Activated naive CD8-positive, alpha-beta T cell treated with anti-CD3 and anti-CD28 coated beads for 36 hours (primary cell): Measurements from ENCODE around the gene SLC9A1. TPM values are rescaled to one million over a fixed set of nuclear protein-coding genes. Genes with fewer than 3 reads are reported as not detected.

Source experiments
- DNase-seq: peaks from one replicate; pipeline ENCODE4 v3.0.0; 2021
- H3K27ac Mint-ChIP-seq: one replicate; pipeline ENCODE4 v1.8.0; 2022; ENCODE audit warnings: mild to moderate bottlenecking, moderate library complexity, mixed read lengths
- H3K27me3 Mint-ChIP-seq: one replicate; pipeline ENCODE4 v1.8.0; 2022; ENCODE audit warnings: mild to moderate bottlenecking, mixed read lengths
- H3K36me3 Mint-ChIP-seq: one replicate; pipeline ENCODE4 v1.8.0; 2021; ENCODE audit warnings: mild to moderate bottlenecking, mixed read lengths
- H3K4me1 Mint-ChIP-seq: one replicate; pipeline ENCODE4 v1.8.0; 2021; ENCODE audit warnings: mixed read lengths
- H3K4me3 Mint-ChIP-seq: one replicate; pipeline ENCODE4 v1.8.0; 2022; ENCODE audit warnings: mild to moderate bottlenecking, moderate library complexity, mixed read lengths
- H3K9me3 Mint-ChIP-seq: one replicate; pipeline ENCODE4 v1.8.0; 2022; ENCODE audit warnings: mixed read lengths
- total RNA-seq, 2 experiments: library from RNA; stranded (reverse); gene quantifications; one replicate each; pipeline ENCODE4 v1.2.3, GENCODE V29; 2021

Gene SLC9A1
- total RNA-seq, 2 experiments from 2014 or later: 19.8 to 22.4 TPM

DNA sequence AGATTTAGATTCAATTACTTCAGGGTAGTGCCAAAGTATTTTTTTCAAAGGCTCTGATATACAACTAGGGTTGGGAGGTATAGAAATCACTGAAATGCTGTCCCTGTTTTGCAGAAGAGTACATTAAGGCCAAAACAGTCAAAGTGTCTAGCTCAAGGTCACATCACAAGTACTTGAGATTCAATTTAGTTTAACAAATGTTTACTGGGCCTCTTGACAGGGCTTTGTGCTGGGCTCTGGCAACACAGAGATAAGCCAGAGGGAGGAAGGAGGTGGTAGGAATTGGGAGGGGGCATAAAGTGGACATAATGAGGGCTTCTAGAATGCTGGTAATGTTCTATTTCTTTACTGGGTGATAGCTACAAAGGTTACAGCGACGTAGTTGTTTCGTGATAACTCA lies 2.3 kb upstream of the SLC9A1 start:
- DNase-seq: no peak
- H3K4me3 Mint-ChIP-seq: no peak overlapping the region
- H3K36me3 Mint-ChIP-seq: peaks cover 5% of the 10 kb centered on the region
- no peaks in the 10 kb centered on the region for H3K27me3 Mint-ChIP-seq
- H3K4me1 Mint-ChIP-seq: peaks cover 33% of the 10 kb centered on the region
- H3K9me3 Mint-ChIP-seq: no peaks in the 10 kb centered on the region
- H3K27ac Mint-ChIP-seq: no peak overlapping the region

- H3K9me3 Mint-ChIP-seq: no peaks in the 10 kb centered on the region
- peak overlapping the region; percentile 85 for H3K27ac Mint-ChIP-seq
- DNase-seq: no peak
- H3K4me3 Mint-ChIP-seq: peak overlapping the region; percentile 94
- peaks cover 50% of the 10 kb centered on the region for H3K4me1 Mint-ChIP-seq
- peaks cover 9% of the 10 kb centered on the region for H3K36me3 Mint-ChIP-seq
- H3K27me3 Mint-ChIP-seq: no peaks in the 10 kb centered on the region
These were observed 395 bp downstream of the SLC9A1 start for GRCh38 chr1:27154469-27154990.

DNA sequence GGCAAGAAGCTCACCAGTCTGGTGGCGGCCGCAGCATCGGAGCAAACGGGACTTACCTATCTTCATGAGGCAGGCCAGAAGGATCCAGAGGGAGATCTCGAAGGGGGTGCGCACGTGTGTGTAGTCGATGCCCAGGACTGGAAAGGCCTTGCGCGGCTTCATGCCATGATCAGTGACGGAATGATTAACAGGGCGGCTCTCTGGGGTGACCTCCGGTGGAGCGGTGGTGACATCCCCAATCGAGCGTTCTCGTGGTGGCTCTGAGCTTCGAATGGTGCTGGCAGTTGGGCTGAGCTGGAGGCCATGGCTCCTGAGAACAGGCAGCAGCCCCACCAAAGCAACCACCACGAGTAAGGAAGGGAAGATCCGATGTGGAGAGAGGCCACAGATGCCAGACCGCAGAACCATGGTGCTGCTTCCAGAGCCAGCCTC lies 982 bp downstream of the SLC9A1 start:
- no peak for DNase-seq
- Mint-ChIP-seq H3K4me3 (peak overlapping the region; percentile 94), H3K27ac (peak overlapping the region; percentile 85), H3K36me3 (peaks cover 9% of the 10 kb centered on the region), H3K27me3 (no peaks in the 10 kb centered on the region), H3K4me1 (peaks cover 56% of the 10 kb centered on the region), H3K9me3 (no peaks in the 10 kb centered on the region)

DNA sequence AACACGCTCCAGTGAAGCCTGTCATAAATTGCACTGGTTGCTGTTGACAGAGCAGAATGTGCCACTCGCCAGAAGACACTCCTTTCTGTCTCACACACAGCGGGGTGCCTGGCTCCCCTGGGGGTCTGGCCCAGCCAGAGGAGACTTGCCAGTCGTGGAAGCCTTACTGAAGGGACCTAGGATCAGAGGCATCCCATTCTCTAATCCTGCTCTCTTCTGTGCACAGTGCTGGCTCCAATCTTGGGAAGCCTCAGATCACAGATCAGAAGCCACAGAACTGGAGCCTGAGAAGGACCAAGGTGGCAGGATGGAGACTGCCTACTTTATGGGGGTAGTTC lies 1.4 kb downstream of the SLC9A1 start:
- H3K4me3 Mint-ChIP-seq: peak overlapping the region; percentile 94
- no peak for DNase-seq
- H3K4me1 Mint-ChIP-seq: peaks cover 59% of the 10 kb centered on the region
- H3K27ac Mint-ChIP-seq: peak overlapping the region; percentile 85
- H3K9me3 Mint-ChIP-seq: no peaks in the 10 kb centered on the region
- no peaks in the 10 kb centered on the region for H3K27me3 Mint-ChIP-seq
- H3K36me3 Mint-ChIP-seq: peaks cover 9% of the 10 kb centered on the region

DNA sequence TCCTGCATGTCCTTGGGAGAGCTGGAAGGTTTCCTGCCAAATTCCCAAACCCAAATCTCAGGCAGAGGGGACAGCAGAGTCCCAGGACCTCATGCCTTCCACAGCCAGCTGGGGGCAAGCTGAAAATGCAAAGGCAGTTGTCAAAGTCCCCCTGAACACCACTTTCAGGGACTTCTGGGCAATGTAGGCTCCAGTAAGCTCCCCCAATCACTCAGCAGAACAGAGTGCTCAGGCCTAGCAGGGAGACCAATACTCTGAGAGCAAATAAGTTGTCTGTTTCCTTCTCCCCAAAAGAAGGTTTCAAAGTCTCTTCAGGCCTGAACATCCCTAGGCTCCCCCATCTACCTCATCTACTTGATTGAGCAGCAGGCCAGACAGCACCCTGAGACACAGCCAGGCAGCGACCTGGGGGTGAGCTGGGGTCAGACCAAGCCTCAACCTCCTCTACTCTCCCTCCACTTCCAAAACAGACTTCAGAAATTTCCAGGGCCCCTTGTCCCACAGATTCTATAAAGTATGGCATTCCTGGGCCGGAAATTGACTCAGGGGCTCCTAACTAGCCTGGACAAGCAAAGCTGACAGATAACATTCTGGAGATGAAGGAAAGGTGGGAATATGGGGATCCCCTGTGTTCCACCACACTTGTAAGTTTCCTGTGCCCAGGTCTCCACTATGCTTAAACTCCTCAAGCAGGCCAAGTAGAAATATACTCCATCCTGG lies 1.9 kb downstream of the SLC9A1 start:
- peaks cover 9% of the 10 kb centered on the region for H3K36me3 Mint-ChIP-seq
- peak overlapping the region; percentile 85 for H3K27ac Mint-ChIP-seq
- H3K27me3 Mint-ChIP-seq: no peaks in the 10 kb centered on the region
- DNase-seq: no peak
- H3K4me1 Mint-ChIP-seq: peaks cover 64% of the 10 kb centered on the region
- H3K9me3 Mint-ChIP-seq: no peaks in the 10 kb centered on the region
- peak overlapping the region; percentile 94 for H3K4me3 Mint-ChIP-seq

DNA sequence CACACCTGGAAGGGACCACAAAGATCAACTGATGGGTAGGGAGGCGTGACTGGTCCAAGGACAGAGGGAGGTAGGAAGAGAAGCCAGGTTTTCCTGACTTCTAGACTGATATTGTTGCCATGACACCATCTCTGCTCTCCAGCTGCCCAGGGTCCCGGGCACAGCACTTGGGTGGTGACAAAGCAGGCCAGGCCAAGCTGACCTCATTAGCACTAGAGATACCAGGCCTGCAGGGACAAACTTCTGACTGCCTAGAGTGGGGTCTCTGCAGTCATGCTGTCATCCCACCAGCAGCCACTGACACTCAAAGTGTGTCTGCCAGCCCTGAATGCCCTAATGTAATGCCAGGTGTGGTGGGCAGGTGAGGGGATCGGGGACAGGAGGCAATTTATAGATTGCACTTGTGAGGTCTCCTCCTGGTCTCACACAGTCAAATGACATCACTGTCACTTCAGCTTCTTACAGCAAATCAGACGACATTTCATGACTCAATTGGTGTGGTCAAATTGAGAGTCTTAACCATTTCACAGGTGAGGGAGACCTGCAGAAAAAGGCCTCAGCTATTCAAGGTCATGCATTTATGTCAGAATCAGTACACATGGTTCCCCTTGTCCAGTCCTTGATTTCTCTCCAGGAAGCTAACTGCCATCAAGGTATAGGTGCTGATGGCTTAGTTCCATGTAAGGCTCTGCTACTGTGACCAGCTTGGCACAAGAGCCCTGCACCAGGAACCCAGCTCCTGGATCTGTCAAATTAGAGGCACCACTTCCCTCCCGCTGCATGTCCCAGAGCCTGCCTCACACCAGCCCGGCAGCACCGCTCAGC lies 2.7 kb downstream of the SLC9A1 start:
- H3K4me1 Mint-ChIP-seq: peaks cover 65% of the 10 kb centered on the region
- peak overlapping the region; percentile 94 for H3K4me3 Mint-ChIP-seq
- H3K27me3 Mint-ChIP-seq: no peaks in the 10 kb centered on the region
- no peaks in the 10 kb centered on the region for H3K9me3 Mint-ChIP-seq
- H3K27ac Mint-ChIP-seq: peak overlapping the region; percentile 85
- DNase-seq: no peak
- H3K36me3 Mint-ChIP-seq: peaks cover 9% of the 10 kb centered on the region

GRCh38 chr1:27150641-27151040 lies 4.3 kb downstream of the SLC9A1 start:
- no peaks in the 10 kb centered on the region for H3K9me3 Mint-ChIP-seq
- H3K27me3 Mint-ChIP-seq: no peaks in the 10 kb centered on the region
- H3K4me3 Mint-ChIP-seq: no peak overlapping the region
- peaks cover 64% of the 10 kb centered on the region for H3K4me1 Mint-ChIP-seq
- H3K36me3 Mint-ChIP-seq: peaks cover 10% of the 10 kb centered on the region
- no peak overlapping the region for H3K27ac Mint-ChIP-seq
- DNase-seq: no peak

GRCh38 chr1:27150183-27150582 lies 4.7 kb downstream of the SLC9A1 start:
- Mint-ChIP-seq H3K4me1 (peaks cover 60% of the 10 kb centered on the region), H3K4me3 (no peak overlapping the region), H3K27ac (no peak overlapping the region)

GRCh38 chr1:27149762-27150113 lies 5.2 kb downstream of the SLC9A1 start:
- Mint-ChIP-seq H3K4me3 (no peak overlapping the region), H3K4me1 (peaks cover 60% of the 10 kb centered on the region)

More at GRCh38 chr1:27150183-27150582, 4.7 kb downstream of the SLC9A1 start:
- Mint-ChIP-seq H3K36me3 (peaks cover 13% of the 10 kb centered on the region), H3K27me3 (no peaks in the 10 kb centered on the region), H3K9me3 (no peaks in the 10 kb centered on the region)
- DNase-seq: no peak

DNA sequence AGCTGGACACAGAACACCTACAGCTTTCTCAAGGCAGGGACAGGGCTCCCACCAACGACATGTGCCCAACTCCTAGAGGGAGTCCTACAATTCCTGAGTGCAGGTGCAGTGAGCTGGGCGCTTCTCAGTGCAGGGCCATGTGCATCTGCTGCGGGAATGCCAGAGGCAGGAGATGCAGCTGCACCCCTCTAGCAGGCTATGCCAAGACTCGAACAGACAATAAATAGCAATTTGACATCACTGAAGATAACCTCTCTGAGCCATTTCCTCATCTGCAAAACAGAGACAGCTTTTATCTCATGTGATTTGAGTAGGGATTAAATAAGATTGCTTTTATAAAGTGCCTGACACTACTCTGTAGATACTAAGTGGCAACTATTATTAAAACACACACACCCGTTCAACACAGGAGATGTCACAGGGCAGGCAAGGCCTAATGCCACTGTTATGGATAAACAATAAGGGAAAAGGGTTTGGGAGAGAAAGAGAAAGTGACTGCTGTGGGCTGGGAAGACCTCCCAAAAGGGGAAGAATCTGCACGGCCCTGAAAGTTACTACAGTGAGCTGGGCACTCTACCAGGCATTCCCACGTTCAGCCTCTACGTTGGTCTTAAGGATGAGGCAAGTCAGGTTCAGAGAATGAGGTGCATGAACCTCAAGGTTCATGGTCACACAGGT lies 5.7 kb downstream of the SLC9A1 start:
- Mint-ChIP-seq H3K4me1 (peaks cover 57% of the 10 kb centered on the region), H3K4me3 (no peak overlapping the region), H3K27me3 (no peaks in the 10 kb centered on the region), H3K36me3 (peaks cover 15% of the 10 kb centered on the region), H3K9me3 (no peaks in the 10 kb centered on the region), H3K27ac (no peak overlapping the region)
- DNase-seq: no peak

More at GRCh38 chr1:27149762-27150113, 5.2 kb downstream of the SLC9A1 start:
- no peak overlapping the region for H3K27ac Mint-ChIP-seq
- H3K36me3 Mint-ChIP-seq: peaks cover 15% of the 10 kb centered on the region
- H3K9me3 Mint-ChIP-seq: no peaks in the 10 kb centered on the region
- no peak for DNase-seq
- H3K27me3 Mint-ChIP-seq: no peaks in the 10 kb centered on the region

GRCh38 chr1:27148591-27148990 lies 6.3 kb downstream of the SLC9A1 start:
- no peak overlapping the region for H3K4me3 Mint-ChIP-seq
- H3K36me3 Mint-ChIP-seq: peaks cover 12% of the 10 kb centered on the region
- H3K27ac Mint-ChIP-seq: no peak overlapping the region
- DNase-seq: no peak
- H3K27me3 Mint-ChIP-seq: no peaks in the 10 kb centered on the region
- peaks cover 52% of the 10 kb centered on the region for H3K4me1 Mint-ChIP-seq
- H3K9me3 Mint-ChIP-seq: no peaks in the 10 kb centered on the region

DNA sequence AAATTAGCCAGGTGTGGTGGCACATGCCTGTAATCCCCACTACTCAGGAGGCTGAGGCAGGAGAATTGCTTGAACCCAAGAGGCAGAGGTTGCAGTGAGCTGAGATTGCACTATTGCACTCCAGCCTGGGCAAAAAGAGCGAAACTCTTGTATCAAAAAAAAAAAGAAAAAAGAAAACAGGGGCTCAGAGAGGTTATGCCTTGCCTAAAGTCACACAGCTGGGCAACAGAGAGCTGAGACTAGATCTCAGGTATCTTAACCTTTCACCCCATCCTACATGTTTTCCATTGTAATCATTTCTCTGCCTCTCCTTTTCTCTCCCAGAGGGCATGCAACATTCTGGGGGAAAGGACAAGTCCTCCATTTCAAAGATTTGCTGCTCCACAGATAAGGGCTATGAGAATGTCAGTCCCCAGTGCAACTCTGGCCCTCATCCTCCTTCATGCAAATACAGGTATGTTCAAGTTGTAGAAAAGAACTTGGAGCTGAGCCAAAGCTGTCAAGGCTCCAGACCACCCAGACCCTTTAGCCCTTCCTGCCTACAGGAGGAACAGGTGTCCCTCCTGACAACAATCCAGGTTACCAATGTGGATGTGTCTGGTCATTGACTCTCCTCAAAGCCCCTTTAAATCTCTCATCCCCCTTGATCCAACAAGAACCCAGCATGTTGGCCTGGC lies 6.9 kb downstream of the SLC9A1 start:
- Mint-ChIP-seq H3K27me3 (no peaks in the 10 kb centered on the region), H3K36me3 (peaks cover 10% of the 10 kb centered on the region), H3K9me3 (no peaks in the 10 kb centered on the region), H3K4me3 (no peak overlapping the region), H3K4me1 (peaks cover 52% of the 10 kb centered on the region), H3K27ac (no peak overlapping the region)
- no peak for DNase-seq

GRCh38 chr1:27145934-27146354 lies 9.0 kb downstream of the SLC9A1 start:
- H3K27ac Mint-ChIP-seq: no peak overlapping the region
- no peak for DNase-seq

DNA sequence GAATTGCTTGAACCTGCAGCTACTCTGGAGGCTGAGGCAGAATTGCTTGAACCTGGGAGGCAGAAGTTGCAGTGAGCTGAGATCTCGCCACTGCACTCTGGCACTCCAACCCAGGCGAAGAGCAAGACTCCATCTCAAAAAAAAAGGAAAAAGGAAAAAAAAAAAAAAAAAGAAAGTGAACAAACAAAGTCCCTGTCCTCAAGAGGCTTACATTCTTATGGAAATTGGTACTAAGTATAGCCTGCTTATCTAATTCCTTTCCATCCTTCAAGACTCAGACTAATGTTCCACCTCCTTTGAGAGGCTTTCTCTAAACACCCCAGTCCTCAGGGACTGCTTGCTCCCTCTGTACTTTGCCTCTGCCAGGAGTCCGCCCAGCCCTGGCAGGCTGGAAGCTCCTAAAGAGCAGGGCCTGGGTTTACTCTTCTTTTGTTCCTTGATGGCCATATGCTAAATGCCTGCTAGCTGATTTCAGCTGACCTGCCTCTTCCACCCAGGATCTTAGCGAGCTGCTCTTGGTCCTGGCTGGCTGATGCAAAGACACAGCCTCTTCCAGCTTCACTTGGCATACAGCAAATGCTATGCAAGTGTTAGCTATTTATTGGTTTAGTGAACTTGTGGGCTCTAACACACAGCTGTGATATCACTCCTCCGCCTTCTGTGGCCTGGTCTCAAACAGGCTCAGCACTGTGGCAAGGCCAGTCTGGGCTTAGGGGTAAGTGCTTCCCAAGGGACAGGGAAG lies 9.8 kb downstream of the SLC9A1 start:
- no peaks in the 10 kb centered on the region for H3K27me3 Mint-ChIP-seq
- no peak overlapping the region for H3K27ac Mint-ChIP-seq
- no peaks in the 10 kb centered on the region for H3K9me3 Mint-ChIP-seq
- no peak for DNase-seq
- peaks cover 48% of the 10 kb centered on the region for H3K4me1 Mint-ChIP-seq
- H3K4me3 Mint-ChIP-seq: no peak overlapping the region
- H3K36me3 Mint-ChIP-seq: peaks cover 6% of the 10 kb centered on the region

More at GRCh38 chr1:27145934-27146354, 9.0 kb downstream of the SLC9A1 start:
- Mint-ChIP-seq H3K9me3 (no peaks in the 10 kb centered on the region), H3K36me3 (peaks cover 6% of the 10 kb centered on the region), H3K27me3 (no peaks in the 10 kb centered on the region), H3K4me3 (no peak overlapping the region), H3K4me1 (peaks cover 51% of the 10 kb centered on the region)
